Caco-2 (cell line): Measurements from ENCODE around the gene EBF3. TPM values are rescaled to one million over a fixed set of nuclear protein-coding genes. Genes with fewer than 3 reads are reported as not detected.

Experiments used
- BruUV-seq: library from RNA; stranded (reverse); fragments of 400-500 nt; replicated peaks from 2 replicates; lab custom pipeline; 2021; lab: Mats Ljungman, UMichigan
- CTCF ChIA-PET: fragments of 300-600 bp; sonication (Branson Sonifier 250); formaldehyde crosslinking; loops from one replicate; lab custom pipeline; 2022; ENCODE audit warnings: antibody characterized with exemption; lab: Charles Lee
- POLR2A ChIA-PET: fragments of 300-600 bp; sonication (Branson Sonifier 250); formaldehyde crosslinking; loops from one replicate; lab custom pipeline; 2022; ENCODE audit warnings: antibody characterized with exemption; lab: Charles Lee
- DNase-seq, 2 experiments: peaks; one replicate each; pipeline versions ENCODE4 v3.0.0 to v3.0.0-alpha.2; 2020 to 2022
- H3K27me3 ChIP-seq: replicated peaks from 2 replicates; pipeline ENCODE4 v1.6.0; 2011; ENCODE audit warnings: low read length; ENCODE audit not compliant: control insufficient read depth, insufficient read depth
- H3K36me3 ChIP-seq: 2 replicates; pipeline ENCODE4 v1.5.1; 2011; ENCODE audit warnings: low read length; ENCODE audit not compliant: control insufficient read depth, insufficient read depth
- H3K4me1 ChIP-seq: fragments of 250-450 bp; sonication (Bioruptor Pico); 2 replicates; pipeline ENCODE4 v1.5.1; 2020; ENCODE audit warnings: mild to moderate bottlenecking
- H3K4me3 ChIP-seq: 2 replicates; pipeline ENCODE4 v1.5.1; 2011; ENCODE audit warnings: low read depth, mild to moderate bottlenecking, control low read depth, low read length
- H3K9me3 ChIP-seq: fragments of 250-450 bp; sonication (Bioruptor Pico); 2 replicates; pipeline ENCODE4 v1.5.1; 2020; ENCODE audit warnings: mild to moderate bottlenecking, moderate library complexity
- H3K27ac Mint-ChIP-seq: one replicate; pipeline ENCODE4 v1.8.0; 2022; ENCODE audit warnings: mixed read lengths; ENCODE audit not compliant: unreplicated experiment
- H3K27me3 Mint-ChIP-seq: one replicate; pipeline ENCODE4 v1.8.0; 2022; ENCODE audit warnings: mixed read lengths; ENCODE audit not compliant: insufficient read depth, unreplicated experiment
- H3K36me3 Mint-ChIP-seq: one replicate; pipeline ENCODE4 v1.8.0; 2022; ENCODE audit warnings: mild to moderate bottlenecking, mixed read lengths; ENCODE audit not compliant: insufficient read depth, unreplicated experiment
- H3K4me1 Mint-ChIP-seq: one replicate; pipeline ENCODE4 v1.8.0; 2022; ENCODE audit warnings: low read depth, mixed read lengths; ENCODE audit not compliant: unreplicated experiment
- H3K4me3 Mint-ChIP-seq: one replicate; pipeline ENCODE4 v1.8.0; 2022; ENCODE audit warnings: mild to moderate bottlenecking, moderate library complexity, mixed read lengths; ENCODE audit not compliant: unreplicated experiment
- H3K9me3 Mint-ChIP-seq: one replicate; pipeline ENCODE4 v1.8.0; 2022; ENCODE audit warnings: mixed read lengths; ENCODE audit not compliant: unreplicated experiment
- CTCF ChIP-seq, 2 experiments: fragments of 200-600 bp in 1 of 2; IDR thresholded peaks; 1 replicate in 1 of 2; 2 replicates in 1 of 2; pipeline versions ENCODE4 v1.5.1 to v1.8.0; 2011 to 2022; ENCODE audit warnings: antibody characterized with exemption in 1 of 2, control low read depth in 1 of 2, inconsistent platforms in 1 of 2, low read depth in 1 of 2, low read length in 1 of 2, mild to moderate bottlenecking in 1 of 2, moderate library complexity in 1 of 2; ENCODE audit not compliant: insufficient read depth in 1 of 2, severe bottlenecking in 1 of 2, unreplicated experiment in 1 of 2
- intact Hi-C: fragments of 100-400 bp; cut with micrococcal nuclease; formaldehyde crosslinking; loops from one replicate; pipeline ENCODE4 v1.10.0; 2022; ENCODE audit not compliant: unreplicated experiment
- total RNA-seq: library from RNA; stranded (reverse); gene quantifications from 2 replicates; pipeline ENCODE4 v1.2.3, GENCODE V29; 2022

Gene EBF3
- total RNA-seq, 1 experiment from 2014 or later = 0.79 TPM

- TF ChIP-seq CTCF (IDR thresholded peaks at IDR 0.05; ENCODE audit: insufficient read depth in 1 of 2, low read depth in 1 of 2, low read length in 1 of 2, severe bottlenecking in 1 of 2, unreplicated experiment in 1 of 2) = no peak
- Mint-ChIP-seq H3K27me3 (peaks cover 20% of the 10 kb centered on the region), H3K27ac (no peak overlapping the region), H3K9me3 (no peaks in the 10 kb centered on the region), H3K36me3 (no peaks in the 10 kb centered on the region), H3K4me3 (no peak overlapping the region), H3K4me1 (no peaks in the 10 kb centered on the region)
- Histone ChIP-seq H3K4me3 (no peak overlapping the region), H3K9me3 (no peaks in the 10 kb centered on the region), H3K4me1 (no peaks in the 10 kb centered on the region), H3K36me3 (no peaks in the 10 kb centered on the region), H3K27me3 (no peaks in the 10 kb centered on the region; the same call in 1 of the 2 replicates)
- intact Hi-C loops = no loop called here
- ChIA-PET CTCF (no interaction called here), POLR2A (no interaction called here)
- BruUV-seq = no TSS peak
- no peak for DNase-seq
Measured at GRCh38 chr10:129825221-129825620, 138.9 kb downstream of the EBF3 start.

- H3K4me1 ChIP-seq = no peaks in the 10 kb centered on the region
- Mint-ChIP-seq H3K27me3 (peaks cover 12% of the 10 kb centered on the region), H3K9me3 (peaks cover 22% of the 10 kb centered on the region), H3K4me1 (no peaks in the 10 kb centered on the region), H3K27ac (no peak overlapping the region), H3K36me3 (no peaks in the 10 kb centered on the region), H3K4me3 (no peak overlapping the region)
- DNase-seq = no peak
- no peak for TF ChIP-seq CTCF (IDR thresholded peaks at IDR 0.05; ENCODE audit: insufficient read depth in 1 of 2, low read depth in 1 of 2, low read length in 1 of 2, severe bottlenecking in 1 of 2, unreplicated experiment in 1 of 2)
- intact Hi-C loops = no loop called here
- CTCF ChIA-PET = no interaction called here
- 0 out of 2 replicates have a peak, but pooled peaks cover 3% of the 10 kb centered on the region for H3K9me3 ChIP-seq
- no peaks in the 10 kb centered on the region for H3K27me3 ChIP-seq
- H3K4me3 ChIP-seq = no peak overlapping the region
- BruUV-seq = no TSS peak
- POLR2A ChIA-PET = no interaction called here
- H3K36me3 ChIP-seq = no peaks in the 10 kb centered on the region
Measured at GRCh38 chr10:129820451-129820850, 143.6 kb downstream of the EBF3 start.

GRCh38 chr10:129816656-129817045, 147.4 kb downstream of the EBF3 start:
- no peaks in the 10 kb centered on the region for H3K4me1 ChIP-seq
- intact Hi-C loops = no loop called here
- ChIA-PET CTCF (no interaction called here), POLR2A (no interaction called here)
- no TSS peak for BruUV-seq
- Mint-ChIP-seq H3K27ac (no peak overlapping the region), H3K27me3 (no peaks in the 10 kb centered on the region), H3K36me3 (no peaks in the 10 kb centered on the region), H3K9me3 (peaks cover 22% of the 10 kb centered on the region), H3K4me3 (no peak overlapping the region), H3K4me1 (no peaks in the 10 kb centered on the region)
- no peaks in the 10 kb centered on the region for H3K36me3 ChIP-seq
- DNase-seq = no peak
- no peaks in the 10 kb centered on the region for H3K27me3 ChIP-seq
- H3K9me3 ChIP-seq = 0 out of 2 replicates have a peak, but pooled peaks cover 3% of the 10 kb centered on the region
- H3K4me3 ChIP-seq = no peak overlapping the region
- TF ChIP-seq CTCF (IDR thresholded peaks at IDR 0.05; ENCODE audit: insufficient read depth in 1 of 2, low read depth in 1 of 2, low read length in 1 of 2, severe bottlenecking in 1 of 2, unreplicated experiment in 1 of 2) = no peak
